HCT116 (cell line): ENCODE data around the gene ADARB1. TPM values are rescaled to one million over a fixed set of nuclear protein-coding genes. Genes with fewer than 3 reads are reported as not detected.
A peak's percentile ranks its signal among the peaks of the same experiment; 100 is the strongest.

Source experiments
- ATAC-seq: fragments of 200-7000 bp; cut with Tn5 transposase; 2 replicates; pipeline ENCODE4 v1.9.1; 2020; ENCODE audit warnings: mild to moderate bottlenecking, moderate library complexity
- BruUV-seq: library from RNA; stranded (reverse); fragments of 400-500 nt; replicated peaks from 2 replicates; lab custom pipeline; 2021; lab: Mats Ljungman, UMichigan
- CTCF ChIA-PET: fragments of 300-600 bp; sonication (Branson Sonifier 250); formaldehyde crosslinking; loops from one replicate; lab custom pipeline; 2021; ENCODE audit warnings: antibody characterized with exemption; lab: Charles Lee
- POLR2A ChIA-PET: fragments of 300-600, 350-600 bp; sonication (Branson Sonifier 250); formaldehyde crosslinking; loops from one replicate; lab custom pipeline; 2021; ENCODE audit warnings: antibody characterized with exemption; lab: Charles Lee
- RAD21 ChIA-PET, 2 experiments: fragments of 300-600 bp; sonication (Branson Sonifier 250); formaldehyde crosslinking; loops; one replicate each; lab custom pipeline; 2023; ENCODE audit warnings: low total read pairs in 2 of 2; ENCODE audit not compliant: uncharacterized antibody in 2 of 2, unreplicated experiment in 2 of 2, low non-redundant PET in 1 of 2; lab: Charles Lee
- DNase-seq: peaks from one replicate; pipeline ENCODE4 v3.0.0-alpha.2; 2010; ENCODE audit warnings: low read depth, low spot score
- H2AFZ ChIP-seq: fragments of 200-600 bp; shearing (Covaris generic), sonication (generic); 2 replicates; pipeline ENCODE4 v1.6.1; 2017; ENCODE audit warnings: low read depth, mixed run types, mixed read lengths, antibody characterized with exemption, low read length; ENCODE audit not compliant: poor library complexity, severe bottlenecking
- H3K27ac ChIP-seq: 2 replicates; pipeline ENCODE4 v1.5.1; 2012; ENCODE audit warnings: low read depth, low read length
- H3K27me3 ChIP-seq: fragments of 200-600 bp; sonication (generic); 2 replicates; pipeline ENCODE4 v1.6.1; 2016; ENCODE audit warnings: mixed run types, low read length, mixed read lengths; ENCODE audit not compliant: insufficient read depth
- H3K36me3 ChIP-seq, 2 experiments: fragments of 200-500 bp in 1 of 2; fragments of 200-600 bp in 1 of 2; sonication (Bioruptor generic) in 1 of 2; sonication (generic) in 1 of 2; 2 replicates each; pipeline versions ENCODE4 v1.5.1 to v1.6.1; 2014 to 2016; ENCODE audit warnings: low read length in 2 of 2, inconsistent platforms in 1 of 2, mixed read lengths in 1 of 2, mixed run types in 1 of 2; ENCODE audit not compliant: insufficient read depth in 2 of 2, control insufficient read depth in 1 of 2
- H3K4me1 ChIP-seq, 2 experiments: fragments of 200-600 bp in 1 of 2; sonication (generic) in 1 of 2; 2 replicates each; pipeline versions ENCODE4 v1.5.1 to v1.6.1; 2012 to 2017; ENCODE audit warnings: low read length in 2 of 2, inconsistent platforms in 1 of 2, mild to moderate bottlenecking in 1 of 2, mixed read lengths in 1 of 2, mixed run types in 1 of 2, moderate library complexity in 1 of 2; ENCODE audit not compliant: insufficient read depth in 2 of 2, control insufficient read depth in 1 of 2
- H3K4me2 ChIP-seq: fragments of 200-600 bp; sonication (generic); 2 replicates; pipeline ENCODE4 v1.6.1; 2017; ENCODE audit warnings: mixed run types, low read length, mixed read lengths
- H3K4me3 ChIP-seq, 2 experiments: fragments of 200-600 bp in 1 of 2; sonication (generic) in 1 of 2; replicated peaks in 1 of 2; 2 replicates each; pipeline ENCODE4 v1.5.1; 2011 to 2016; ENCODE audit warnings: low read length in 2 of 2, control low read depth in 1 of 2, low read depth in 1 of 2, mild to moderate bottlenecking in 1 of 2, mixed read lengths in 1 of 2, mixed run types in 1 of 2
- H3K79me2 ChIP-seq: fragments of 200-600 bp; sonication (generic); 2 replicates; pipeline ENCODE4 v1.6.1; 2017; ENCODE audit warnings: mild to moderate bottlenecking, mixed run types, low read length, moderate library complexity, mixed read lengths; ENCODE audit not compliant: insufficient read depth
- H3K9ac ChIP-seq: fragments of 200-600 bp; sonication (generic); 2 replicates; pipeline ENCODE4 v1.6.1; 2016; ENCODE audit warnings: low read length, mixed read lengths
- H3K9me2 ChIP-seq: fragments of 200-600 bp; sonication (generic), shearing (Covaris generic); 2 replicates; pipeline ENCODE4 v1.6.1; 2017; ENCODE audit warnings: mixed run types, mild to moderate bottlenecking, moderate library complexity; ENCODE audit not compliant: insufficient read depth
- H3K9me3 ChIP-seq, 2 experiments: fragments of 200-500 bp in 1 of 2; fragments of 200-600 bp in 1 of 2; sonication (Bioruptor generic) in 1 of 2; sonication (generic) in 1 of 2; 2 replicates each; pipeline ENCODE4 v1.6.1; 2014 to 2017; ENCODE audit warnings: low read length in 2 of 2, mixed read lengths in 2 of 2, inconsistent platforms in 1 of 2, low read depth in 1 of 2, mild to moderate bottlenecking in 1 of 2, mixed run types in 1 of 2, moderate library complexity in 1 of 2; ENCODE audit not compliant: control insufficient read depth in 1 of 2, insufficient read depth in 1 of 2
- H4K20me1 ChIP-seq: fragments of 200-600 bp; sonication (generic), shearing (Covaris generic); 2 replicates; pipeline ENCODE4 v1.6.1; 2017; ENCODE audit warnings: mixed run types, mild to moderate bottlenecking, moderate library complexity; ENCODE audit not compliant: insufficient read depth
- ATF3 ChIP-seq: IDR thresholded peaks from 2 replicates; pipeline ENCODE4 v1.6.1; 2012
- ELF1 ChIP-seq: IDR thresholded peaks from 2 replicates; pipeline ENCODE4 v1.6.1; 2012; ENCODE audit warnings: low read depth, borderline replicate concordance
- POLR2A ChIP-seq: IDR thresholded peaks from 2 replicates; pipeline ENCODE4 v1.7.0; 2011; ENCODE audit warnings: borderline replicate concordance; ENCODE audit not compliant: insufficient read depth, insufficient read length; ENCODE audit errors: extremely low read depth
- REST ChIP-seq: IDR thresholded peaks from 2 replicates; pipeline ENCODE4 v1.6.1; 2012; ENCODE audit warnings: low read depth
- TCF7L2 ChIP-seq: IDR thresholded peaks from 2 replicates; pipeline ENCODE4 v1.7.0; 2011; ENCODE audit warnings: borderline replicate concordance, inconsistent platforms; ENCODE audit not compliant: insufficient read depth, insufficient read length; ENCODE audit errors: extremely low read depth
- YY1 ChIP-seq: IDR thresholded peaks from 2 replicates; pipeline ENCODE4 v1.6.1; 2011; ENCODE audit warnings: low read length, low read depth, moderate library complexity, mild to moderate bottlenecking; ENCODE audit not compliant: insufficient replicate concordance; ENCODE audit errors: extremely low read depth
- ZFX ChIP-seq: fragments of 450-650 bp; IDR thresholded peaks from 2 replicates; pipeline ENCODE4 v1.6.1; 2017
- intact Hi-C: fragments of 100-400 bp; cut with micrococcal nuclease; formaldehyde crosslinking; loops from 2 replicates; pipeline ENCODE4 v1.10.0; 2022
- total RNA-seq: library from RNA; stranded (reverse); gene quantifications from one replicate; pipeline ENCODE4 v1.2.1, GENCODE V29; 2021; ENCODE audit not compliant: unreplicated experiment

ADARB1 gene
- total RNA-seq, 1 experiment from 2014 or later = 13.5 TPM

GRCh38 chr21:45103971-45104520, 29.7 kb downstream of the ADARB1 start (continued):
- no peak for TF ChIP-seq REST
- TF ChIP-seq, all 23 proteins: peak for 0

- POLR2A ChIA-PET = no interaction called here
- H3K9ac ChIP-seq = no peak overlapping the region
- no peaks in the 10 kb centered on the region for H3K9me3 ChIP-seq
- peaks cover 9% of the 10 kb centered on the region; the same call in 1 of the 2 replicates for H3K79me2 ChIP-seq
- no TSS peak for BruUV-seq
- no peaks in the 10 kb centered on the region for H3K9me2 ChIP-seq
- 0 out of 2 replicates have a peak overlapping the region, but pooled peaks have one; percentile 6 for H3K4me2 ChIP-seq
- DNase-seq (no peak), ATAC-seq (no peak)
- TF ChIP-seq ELF1 = no peak
- no peak for TF ChIP-seq ATF3
- TF ChIP-seq YY1 = no peak
- no peak for TF ChIP-seq ZFX
- TF ChIP-seq REST = no peak
- peak; percentile 65 for TF ChIP-seq TCF7L2
- no peak for TF ChIP-seq POLR2A
- H4K20me1 ChIP-seq = no peaks in the 10 kb centered on the region
- no peak overlapping the region for H2AFZ ChIP-seq
- CTCF ChIA-PET = no interaction called here
- peaks cover 21 to 25% of the 10 kb centered on the region in 2 experiments for H3K4me1 ChIP-seq
- RAD21 ChIA-PET = no interaction called here
- intact Hi-C loops = no loop called here
- H3K27ac ChIP-seq = no peak overlapping the region
- no peaks in the 10 kb centered on the region for H3K27me3 ChIP-seq
- H3K36me3 ChIP-seq = no peaks in the 10 kb centered on the region
- H3K4me3 ChIP-seq = no peak overlapping the region
Measured at GRCh38 chr21:45104560-45104959, 30.2 kb downstream of the ADARB1 start.
